Stimulated activated naive CD8-positive, alpha-beta T cell treated with anti-CD3 and anti-CD28 coated beads, Interleukin-15, Interleukin-2, amounts not matched to agents 100 U/mL and 50 U/mL, for 24 hours (primary cell): ENCODE results near the gene TALDO1.
A peak's percentile ranks its signal among the peaks of the same experiment; 100 is the strongest.

Experiments used
- ATAC-seq: fragments of 150-1000 bp; cut with Tn5 transposase; one replicate; pipeline ENCODE4 v1.10.0; 2021
- DNase-seq: peaks from one replicate; pipeline ENCODE4 v3.0.0; 2021

Gene TALDO1

GRCh38 chr11:799641-800316, 52.5 kb downstream of the TALDO1 start:
- ATAC-seq (no peak), DNase-seq (no peak)

GRCh38 chr11:800473-800872, 53.2 kb downstream of the TALDO1 start:
- DNase-seq (no peak), ATAC-seq (no peak)

GRCh38 chr11:801097-801780, 54.0 kb downstream of the TALDO1 start:
- DNase-seq (no peak), ATAC-seq (no peak)

- ATAC-seq, result no peak
- DNase-seq, result no peak
Observed at GRCh38 chr11:802018-802617, 54.9 kb downstream of the TALDO1 start.

- ATAC-seq (no peak), DNase-seq (no peak)
Observed at GRCh38 chr11:802693-803466, 55.6 kb downstream of the TALDO1 start.

- ATAC-seq (no peak), DNase-seq (no peak)
Observed at GRCh38 chr11:803467-803742, 56.1 kb downstream of the TALDO1 start.

- DNase-seq (no peak), ATAC-seq (no peak)
Observed at GRCh38 chr11:803770-804598, 56.7 kb downstream of the TALDO1 start.

GRCh38 chr11:804599-804964, 57.3 kb downstream of the TALDO1 start:
- no peak for ATAC-seq
- DNase-seq, result no peak

- ATAC-seq (no peak), DNase-seq (peak; percentile 51)
Observed at GRCh38 chr11:808427-809286, 61.4 kb downstream of the TALDO1 start.

GRCh38 chr11:809287-810039, 62.2 kb downstream of the TALDO1 start, which contains the start of gene RPLP2:
Gene RPLP2 (plus strand): TSS chr11:809967. CDS start chr11:810235, 268 bp downstream.
- peak; percentile 99 for DNase-seq
- ATAC-seq, result peak; percentile 84

GRCh38 chr11:810040-810567, 62.8 kb downstream of the TALDO1 start:
- no peak for DNase-seq

GRCh38 chr11:811446-812245, 64.4 kb downstream of the TALDO1 start:
- DNase-seq (no peak), ATAC-seq (no peak)

More at GRCh38 chr11:810040-810567, 62.8 kb downstream of the TALDO1 start:
- ATAC-seq, result no peak

GRCh38 chr11:812390-812789, 65.1 kb downstream of the TALDO1 start:
- DNase-seq (no peak), ATAC-seq (no peak)

- ATAC-seq (no peak), DNase-seq (no peak)
Observed at GRCh38 chr11:813072-813455, 65.8 kb downstream of the TALDO1 start.

GRCh38 chr11:813456-814096, 66.3 kb downstream of the TALDO1 start:
- ATAC-seq, result no peak
- DNase-seq, result peak; percentile 41
